Measurements from ENCODE around the gene ANKRD44.

GRCh38 chr2:197349699-197350098, 39.1 kb upstream of the ANKRD44 start:
- TF ChIP-seq, protein P1, sequence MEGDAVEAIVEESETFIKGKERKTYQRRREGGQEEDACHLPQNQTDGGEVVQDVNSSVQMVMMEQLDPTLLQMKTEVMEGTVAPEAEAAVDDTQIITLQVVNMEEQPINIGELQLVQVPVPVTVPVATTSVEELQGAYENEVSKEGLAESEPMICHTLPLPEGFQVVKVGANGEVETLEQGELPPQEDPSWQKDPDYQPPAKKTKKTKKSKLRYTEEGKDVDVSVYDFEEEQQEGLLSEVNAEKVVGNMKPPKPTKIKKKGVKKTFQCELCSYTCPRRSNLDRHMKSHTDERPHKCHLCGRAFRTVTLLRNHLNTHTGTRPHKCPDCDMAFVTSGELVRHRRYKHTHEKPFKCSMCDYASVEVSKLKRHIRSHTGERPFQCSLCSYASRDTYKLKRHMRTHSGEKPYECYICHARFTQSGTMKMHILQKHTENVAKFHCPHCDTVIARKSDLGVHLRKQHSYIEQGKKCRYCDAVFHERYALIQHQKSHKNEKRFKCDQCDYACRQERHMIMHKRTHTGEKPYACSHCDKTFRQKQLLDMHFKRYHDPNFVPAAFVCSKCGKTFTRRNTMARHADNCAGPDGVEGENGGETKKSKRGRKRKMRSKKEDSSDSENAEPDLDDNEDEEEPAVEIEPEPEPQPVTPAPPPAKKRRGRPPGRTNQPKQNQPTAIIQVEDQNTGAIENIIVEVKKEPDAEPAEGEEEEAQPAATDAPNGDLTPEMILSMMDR (IDR thresholded peaks at IDR 0.05), result no peak
- no peak for TF ChIP-seq CREB1 (CRISPR knock-in tag; IDR thresholded peaks at IDR 0.05)
- TF ChIP-seq SOX15 (CRISPR knock-in tag; IDR thresholded peaks at IDR 0.05), result no peak
- TF ChIP-seq, protein P2, sequence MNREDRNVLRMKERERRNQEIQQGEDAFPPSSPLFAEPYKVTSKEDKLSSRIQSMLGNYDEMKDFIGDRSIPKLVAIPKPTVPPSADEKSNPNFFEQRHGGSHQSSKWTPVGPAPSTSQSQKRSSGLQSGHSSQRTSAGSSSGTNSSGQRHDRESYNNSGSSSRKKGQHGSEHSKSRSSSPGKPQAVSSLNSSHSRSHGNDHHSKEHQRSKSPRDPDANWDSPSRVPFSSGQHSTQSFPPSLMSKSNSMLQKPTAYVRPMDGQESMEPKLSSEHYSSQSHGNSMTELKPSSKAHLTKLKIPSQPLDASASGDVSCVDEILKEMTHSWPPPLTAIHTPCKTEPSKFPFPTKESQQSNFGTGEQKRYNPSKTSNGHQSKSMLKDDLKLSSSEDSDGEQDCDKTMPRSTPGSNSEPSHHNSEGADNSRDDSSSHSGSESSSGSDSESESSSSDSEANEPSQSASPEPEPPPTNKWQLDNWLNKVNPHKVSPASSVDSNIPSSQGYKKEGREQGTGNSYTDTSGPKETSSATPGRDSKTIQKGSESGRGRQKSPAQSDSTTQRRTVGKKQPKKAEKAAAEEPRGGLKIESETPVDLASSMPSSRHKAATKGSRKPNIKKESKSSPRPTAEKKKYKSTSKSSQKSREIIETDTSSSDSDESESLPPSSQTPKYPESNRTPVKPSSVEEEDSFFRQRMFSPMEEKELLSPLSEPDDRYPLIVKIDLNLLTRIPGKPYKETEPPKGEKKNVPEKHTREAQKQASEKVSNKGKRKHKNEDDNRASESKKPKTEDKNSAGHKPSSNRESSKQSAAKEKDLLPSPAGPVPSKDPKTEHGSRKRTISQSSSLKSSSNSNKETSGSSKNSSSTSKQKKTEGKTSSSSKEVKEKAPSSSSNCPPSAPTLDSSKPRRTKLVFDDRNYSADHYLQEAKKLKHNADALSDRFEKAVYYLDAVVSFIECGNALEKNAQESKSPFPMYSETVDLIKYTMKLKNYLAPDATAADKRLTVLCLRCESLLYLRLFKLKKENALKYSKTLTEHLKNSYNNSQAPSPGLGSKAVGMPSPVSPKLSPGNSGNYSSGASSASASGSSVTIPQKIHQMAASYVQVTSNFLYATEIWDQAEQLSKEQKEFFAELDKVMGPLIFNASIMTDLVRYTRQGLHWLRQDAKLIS (CRISPR knock-in tag; IDR thresholded peaks at IDR 0.05; ENCODE audit: borderline replicate concordance), result no peak
- TF ChIP-seq ZNF416 (CRISPR knock-in tag; IDR thresholded peaks at IDR 0.05), result no peak
- no peak for TF ChIP-seq MLX (CRISPR knock-in tag; IDR thresholded peaks at IDR 0.05)
- no peak for TF ChIP-seq ATF3 (CRISPR knock-in tag; conservative IDR thresholded peaks at IDR 0.05)
- no peak for TF ChIP-seq ZNF121 (CRISPR knock-in tag; IDR thresholded peaks at IDR 0.05)
- no peak for TF ChIP-seq KAT7 (CRISPR knock-in tag; IDR thresholded peaks at IDR 0.05; ENCODE audit: borderline replicate concordance)
- no peak for TF ChIP-seq IRF2 (CRISPR knock-in tag; IDR thresholded peaks at IDR 0.05; ENCODE audit: borderline replicate concordance, low read depth)
- TF ChIP-seq E2F1 (CRISPR knock-in tag; IDR thresholded peaks at IDR 0.05), result no peak
